Adrenal gland (tissue), 5 donors: ENCODE results near the gene GRXCR1.

ENCODE experiments used
- CTCF ChIP-seq, 6 experiments: fragments of 450-650 bp in 4 of 6; fragments of 200-600 bp in 2 of 6; sonication (generic) in 1 of 6; IDR thresholded peaks; 1 replicate in 5 of 6; 2 replicates in 1 of 6; pipeline versions ENCODE4 v1.5.1 to v1.8.0; 2016 to 2021; ENCODE audit warnings: antibody characterized with exemption in 6 of 6, mild to moderate bottlenecking in 2 of 6, moderate library complexity in 1 of 6
- POLR2A ChIP-seq, 2 donors: fragments of 450-650 bp; IDR thresholded peaks; one replicate each; pipeline ENCODE4 v1.6.1; 2017; ENCODE audit warnings: antibody characterized with exemption in 2 of 2, mild to moderate bottlenecking in 2 of 2, moderate library complexity in 1 of 2
- donor health status: DM: no; HTN: no; CAD: no.

- TF ChIP-seq CTCF (IDR thresholded peaks at IDR 0.05) (no peak), POLR2A (IDR thresholded peaks at IDR 0.05) (no peak)
Observed at GRCh38 chr4:42917296-42917695, 24.8 kb downstream of the GRXCR1 start.
